CD4-positive, alpha-beta T cell (primary cell): Measurements from ENCODE around the gene PITX3. TPM values are rescaled to one million over a fixed set of nuclear protein-coding genes. Genes with fewer than 3 reads are reported as not detected.

Source experiments
- ATAC-seq: fragments of 200-7000 bp; cut with Tn5 transposase; one replicate; pipeline ENCODE4 v1.10.0; 2022; ENCODE audit warnings: mild to moderate bottlenecking; ENCODE audit not compliant: poor library complexity
- CTCF ChIA-PET: fragments of 350-600 bp; sonication (Branson Sonifier 250); formaldehyde crosslinking; loops from one replicate; lab custom pipeline; 2021; ENCODE audit warnings: antibody characterized with exemption, inconsistent platforms; lab: Charles Lee
- POLR2A ChIA-PET: fragments of 350-600 bp; sonication (Branson Sonifier 250); formaldehyde crosslinking; loops from one replicate; lab custom pipeline; 2021; ENCODE audit warnings: antibody characterized with exemption, inconsistent platforms; lab: Charles Lee
- DNase-seq, 14 experiments: peaks; one replicate each; pipeline ENCODE4 v3.0.0-alpha.2; 2013 to 2020; ENCODE audit warnings: mixed read lengths in 2 of 14
- H3K27ac ChIP-seq, 2 donors: one replicate each; pipeline versions ENCODE4 v1.5.1 to v1.7.0; 2013; ENCODE audit warnings: low read length in 2 of 2, low read depth in 1 of 2, mild to moderate bottlenecking in 1 of 2
- H3K27me3 ChIP-seq, 2 experiments: 1 replicate in 1 of 2; 2 replicates in 1 of 2; pipeline versions ENCODE4 v1.6.1 to v1.7.0; 2013; ENCODE audit warnings: low read length in 2 of 2, control low read depth in 1 of 2, mild to moderate bottlenecking in 1 of 2, moderate library complexity in 1 of 2; ENCODE audit not compliant: insufficient read depth in 2 of 2, control insufficient read depth in 1 of 2
- H3K36me3 ChIP-seq: one replicate; pipeline ENCODE4 v1.6.1; 2013; ENCODE audit warnings: low read length, control low read depth; ENCODE audit not compliant: insufficient read depth
- H3K4me1 ChIP-seq: one replicate; pipeline ENCODE4 v1.6.1; 2013; ENCODE audit warnings: low read length, control low read depth; ENCODE audit not compliant: insufficient read depth
- H3K4me3 ChIP-seq: one replicate; pipeline ENCODE4 v1.5.1; 2013; ENCODE audit warnings: mild to moderate bottlenecking, low read length, moderate library complexity
- H3K9me3 ChIP-seq, 2 experiments: 1 replicate in 1 of 2; 2 replicates in 1 of 2; pipeline versions ENCODE4 v1.6.1 to v1.7.0; 2013; ENCODE audit warnings: low read length in 2 of 2, mild to moderate bottlenecking in 2 of 2, control low read depth in 1 of 2, moderate library complexity in 1 of 2; ENCODE audit not compliant: control insufficient read depth in 1 of 2, insufficient read depth in 1 of 2
- H3K27ac Mint-ChIP-seq: one replicate; pipeline ENCODE4 v1.8.0; 2020; ENCODE audit warnings: mixed read lengths
- H3K27me3 Mint-ChIP-seq: one replicate; pipeline ENCODE4 v1.8.0; 2021; ENCODE audit warnings: mixed read lengths
- H3K36me3 Mint-ChIP-seq: one replicate; pipeline ENCODE4 v1.8.0; 2021; ENCODE audit warnings: low read depth, mixed read lengths
- H3K4me1 Mint-ChIP-seq: one replicate; pipeline ENCODE4 v1.8.0; 2021; ENCODE audit warnings: low read depth, mixed read lengths
- H3K4me3 Mint-ChIP-seq: one replicate; pipeline ENCODE4 v1.8.0; 2020; ENCODE audit warnings: mild to moderate bottlenecking, mixed read lengths
- H3K9me3 Mint-ChIP-seq: one replicate; pipeline ENCODE4 v1.8.0; 2020; ENCODE audit warnings: mixed read lengths
- intact Hi-C, 2 experiments: fragments of 100-400 bp; cut with DNase I in 1 of 2; cut with micrococcal nuclease in 1 of 2; formaldehyde crosslinking; loops; one replicate each; pipeline versions ENCODE4 v1.15.1 to v1.9.0; 2023 to 2025; cut with DNase I, micrococcal nuclease
- total RNA-seq, 174 experiments: library from RNA in 2 of 174; stranded (reverse) in 2 of 174; gene quantifications; one replicate each; pipeline ENCODE4 v1.2.3 and lab custom pipeline; 2021 to 2026
- TF ChIP-seq, protein P1 (sequence below): fragments of 200-600 bp; IDR thresholded peaks from one replicate; pipeline ENCODE4 v1.8.0; 2022; ENCODE audit warnings: antibody characterized with exemption, mild to moderate bottlenecking

Gene PITX3
- total RNA-seq, 2 experiments from 2014 or later = not detected

DNA sequence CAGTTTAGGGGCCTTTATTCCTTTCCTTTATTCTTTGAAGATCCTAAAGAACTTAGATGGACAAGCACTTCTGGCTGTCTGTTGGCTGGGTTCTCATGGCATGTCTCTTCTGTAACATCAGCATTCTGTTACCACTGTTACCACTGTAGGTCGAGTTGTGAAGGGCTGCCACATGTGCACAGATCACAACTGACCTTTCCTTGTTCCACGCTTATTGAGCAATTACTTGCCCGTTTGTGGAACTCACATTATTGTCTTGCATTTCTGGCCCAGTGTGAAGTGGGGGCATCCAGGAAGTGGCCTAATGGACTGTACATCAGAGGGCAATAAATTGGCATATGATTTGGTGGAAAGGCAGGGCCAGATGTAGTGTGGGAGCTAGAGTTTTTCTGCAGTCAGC lies 27.7 kb upstream of the PITX3 start:
- H3K36me3 ChIP-seq = peaks cover 39% of the 10 kb centered on the region
- CTCF ChIA-PET = no interaction called here
- no peak overlapping the region for H3K4me3 Mint-ChIP-seq

DNA sequence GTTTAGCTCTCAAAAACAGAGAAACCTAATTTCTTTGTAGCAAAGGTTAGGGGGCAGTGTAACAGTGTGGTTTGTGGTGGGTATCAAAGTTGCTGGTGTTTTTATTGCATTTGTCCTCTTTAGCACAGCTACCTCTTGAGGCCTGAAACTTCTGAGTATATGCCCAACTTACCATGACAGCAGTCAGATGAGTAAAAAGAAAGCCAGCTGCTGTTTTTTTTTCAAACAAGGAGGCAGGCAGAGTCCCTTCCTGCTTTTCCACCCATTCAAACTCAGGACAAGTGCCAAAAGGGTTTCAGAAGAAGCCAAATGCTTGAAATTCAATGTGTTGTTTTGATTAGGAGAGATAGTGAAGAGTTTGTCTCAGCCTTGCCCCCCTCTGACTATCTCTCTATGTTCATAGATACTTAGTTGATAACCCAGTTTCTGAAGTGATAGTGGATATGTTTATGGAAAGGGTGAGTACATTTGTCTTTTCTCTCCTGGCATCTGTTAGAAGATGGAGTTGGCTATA lies 27.1 kb upstream of the PITX3 start:
- H3K4me3 ChIP-seq = no peak overlapping the region
- H3K36me3 Mint-ChIP-seq = peaks cover 60% of the 10 kb centered on the region
- DNase-seq (no peak), ATAC-seq (no peak)
- peaks cover 9% of the 10 kb centered on the region for H3K4me1 ChIP-seq
- H3K27me3 ChIP-seq = no peaks in the 10 kb centered on the region
- CTCF ChIA-PET = interaction anchor here (0.7 to 0.8 kb wide), 2 partner anchors 17 to 39 kb away, joined by 3 to 4 read pairs; no protein-coding TSS in a partner anchor
- no peaks in the 10 kb centered on the region for H3K27me3 Mint-ChIP-seq
- H3K9me3 ChIP-seq = no peaks in the 10 kb centered on the region
- H3K27ac Mint-ChIP-seq = no peak overlapping the region
- TF ChIP-seq, protein P1, sequence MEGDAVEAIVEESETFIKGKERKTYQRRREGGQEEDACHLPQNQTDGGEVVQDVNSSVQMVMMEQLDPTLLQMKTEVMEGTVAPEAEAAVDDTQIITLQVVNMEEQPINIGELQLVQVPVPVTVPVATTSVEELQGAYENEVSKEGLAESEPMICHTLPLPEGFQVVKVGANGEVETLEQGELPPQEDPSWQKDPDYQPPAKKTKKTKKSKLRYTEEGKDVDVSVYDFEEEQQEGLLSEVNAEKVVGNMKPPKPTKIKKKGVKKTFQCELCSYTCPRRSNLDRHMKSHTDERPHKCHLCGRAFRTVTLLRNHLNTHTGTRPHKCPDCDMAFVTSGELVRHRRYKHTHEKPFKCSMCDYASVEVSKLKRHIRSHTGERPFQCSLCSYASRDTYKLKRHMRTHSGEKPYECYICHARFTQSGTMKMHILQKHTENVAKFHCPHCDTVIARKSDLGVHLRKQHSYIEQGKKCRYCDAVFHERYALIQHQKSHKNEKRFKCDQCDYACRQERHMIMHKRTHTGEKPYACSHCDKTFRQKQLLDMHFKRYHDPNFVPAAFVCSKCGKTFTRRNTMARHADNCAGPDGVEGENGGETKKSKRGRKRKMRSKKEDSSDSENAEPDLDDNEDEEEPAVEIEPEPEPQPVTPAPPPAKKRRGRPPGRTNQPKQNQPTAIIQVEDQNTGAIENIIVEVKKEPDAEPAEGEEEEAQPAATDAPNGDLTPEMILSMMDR = no peak
- no peak overlapping the region for H3K27ac ChIP-seq
- intact Hi-C loops = no loop called here
- peaks cover 45% of the 10 kb centered on the region for H3K36me3 ChIP-seq
- no peak overlapping the region for H3K4me3 Mint-ChIP-seq
- no peaks in the 10 kb centered on the region for H3K9me3 Mint-ChIP-seq
- POLR2A ChIA-PET = no interaction called here
- H3K4me1 Mint-ChIP-seq = peaks cover 69% of the 10 kb centered on the region

More for the DNA sequence above, 27.7 kb upstream of the PITX3 start:
- no peak overlapping the region for H3K27ac Mint-ChIP-seq
- DNase-seq = no peak
- POLR2A ChIA-PET = no interaction called here
- peaks cover 54% of the 10 kb centered on the region for H3K36me3 Mint-ChIP-seq
- ATAC-seq = no peak
- Histone ChIP-seq H3K4me3 (no peak overlapping the region), H3K4me1 (peaks cover 9% of the 10 kb centered on the region), H3K9me3 (no peaks in the 10 kb centered on the region), H3K27me3 (no peaks in the 10 kb centered on the region), H3K27ac (no peak overlapping the region)
- no peaks in the 10 kb centered on the region for H3K9me3 Mint-ChIP-seq
- H3K27me3 Mint-ChIP-seq = no peaks in the 10 kb centered on the region
- H3K4me1 Mint-ChIP-seq = peaks cover 71% of the 10 kb centered on the region
- intact Hi-C loops = no loop called here
- TF ChIP-seq, protein P1 = no peak

DNA sequence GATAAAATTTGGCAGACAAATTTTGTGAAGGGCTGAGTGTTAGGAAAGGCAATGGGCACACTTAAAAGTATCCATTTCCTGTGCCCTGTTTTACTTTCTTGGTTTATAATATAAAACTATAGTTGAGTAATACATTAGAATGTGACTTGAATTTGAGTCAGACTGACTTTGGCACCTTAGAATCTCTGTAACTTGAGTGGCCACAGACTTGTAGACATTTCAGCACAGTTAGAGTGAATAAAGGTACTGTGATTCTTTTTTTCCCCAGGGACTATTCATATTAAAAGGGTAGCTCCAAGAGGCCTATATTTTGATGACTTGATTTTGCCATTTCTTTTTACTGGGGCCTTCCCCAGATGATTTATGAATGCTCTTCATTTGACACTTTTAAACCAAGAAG lies 26.4 kb upstream of the PITX3 start:
- Mint-ChIP-seq H3K36me3 (peaks cover 66% of the 10 kb centered on the region), H3K9me3 (no peaks in the 10 kb centered on the region), H3K27ac (no peak overlapping the region), H3K4me1 (peaks cover 72% of the 10 kb centered on the region), H3K27me3 (no peaks in the 10 kb centered on the region), H3K4me3 (no peak overlapping the region)
- ATAC-seq (no peak), DNase-seq (no peak)
- no peak overlapping the region for H3K4me3 ChIP-seq
- intact Hi-C loops = no loop called here
- TF ChIP-seq, protein P1 = no peak
- CTCF ChIA-PET = interaction anchor here (0.7 to 1.7 kb wide), 3 partner anchors 17 to 84 kb away, joined by 3 to 4 read pairs (median 3); no protein-coding TSS in a partner anchor
- H3K36me3 ChIP-seq = peaks cover 49% of the 10 kb centered on the region
- no peaks in the 10 kb centered on the region for H3K27me3 ChIP-seq
- no peaks in the 10 kb centered on the region for H3K9me3 ChIP-seq
- POLR2A ChIA-PET = no interaction called here
- no peak overlapping the region for H3K27ac ChIP-seq
- H3K4me1 ChIP-seq = peaks cover 11% of the 10 kb centered on the region
